Kidney (tissue), 14 donors: ENCODE data around the gene DSCAM. TPM values are rescaled to one million over a fixed set of nuclear protein-coding genes. Genes with fewer than 3 reads are reported as not detected.

Experiments used
- DNase-seq, 5 donors: peaks; one replicate each; pipeline ENCODE4 v3.0.0-alpha.2; 2013 to 2020
- FAIRE-seq: peaks from 2 replicates; lab custom pipeline; 2012; peaks lifted over from hg19 to GRCh38; lab: Jason Lieb, UNC
- H3K27ac ChIP-seq, 2 donors: one replicate each; pipeline ENCODE4 v1.7.0; 2013; ENCODE audit warnings: low read depth in 2 of 2, low read length in 2 of 2, inconsistent platforms in 1 of 2
- H3K27me3 ChIP-seq: one replicate; pipeline ENCODE4 v1.7.1; 2013; ENCODE audit warnings: low read length, inconsistent platforms; ENCODE audit not compliant: control insufficient read depth, insufficient read depth
- H3K36me3 ChIP-seq, 3 donors: one replicate each; pipeline versions ENCODE4 v1.7.0 to v1.7.1; 2013; ENCODE audit warnings: low read length in 3 of 3, control low read depth in 1 of 3, inconsistent platforms in 1 of 3; ENCODE audit not compliant: insufficient read depth in 3 of 3, control insufficient read depth in 2 of 3
- H3K4me1 ChIP-seq, 3 donors: one replicate each; pipeline versions ENCODE4 v1.7.0 to v1.7.1; 2013; ENCODE audit warnings: low read length in 3 of 3, inconsistent platforms in 1 of 3, low read depth in 1 of 3; ENCODE audit not compliant: control insufficient read depth in 2 of 3, insufficient read depth in 2 of 3
- H3K4me3 ChIP-seq, 3 donors: one replicate each; pipeline versions ENCODE4 v1.7.0 to v1.8.1; 2013; ENCODE audit warnings: low read length in 3 of 3, control low read depth in 1 of 3, inconsistent platforms in 1 of 3
- H3K9ac ChIP-seq, 3 donors: one replicate each; pipeline versions ENCODE4 v1.7.0 to v1.7.1; 2013; ENCODE audit warnings: low read length in 3 of 3, control low read depth in 1 of 3, inconsistent platforms in 1 of 3
- H3K9me3 ChIP-seq, 3 donors: one replicate each; pipeline versions ENCODE4 v1.7.0 to v1.7.1; 2013; ENCODE audit warnings: low read length in 3 of 3, control low read depth in 1 of 3, inconsistent platforms in 1 of 3; ENCODE audit not compliant: control insufficient read depth in 2 of 3, insufficient read depth in 1 of 3
- CTCF ChIP-seq: IDR thresholded peaks from 3 replicates; pipeline ENCODE4 v1.5.1; 2012; ENCODE audit warnings: mild to moderate bottlenecking, moderate library complexity, borderline replicate concordance; ENCODE audit not compliant: insufficient read depth; ENCODE audit errors: extremely low read depth
- intact Hi-C: fragments of 100-400 bp; cut with DNase I; formaldehyde crosslinking; loops from one replicate; pipeline ENCODE4 v1.11.1; 2022
- polyA plus RNA-seq: library from polyadenylated mRNA; stranded (reverse); fragments of 350-450 nt; fragmentation: Illumina TruSeq; extraction: RNeasy Lipid Tissue Mini Kit (QIAGEN cat#74804); gene quantifications from one replicate; pipeline ENCODE4 v1.2.3, GENCODE V29; 2014; ENCODE audit warnings: low read depth, low replicate concordance; ENCODE audit not compliant: insufficient read depth
- total RNA-seq: library from RNA; stranded (reverse); fragmentation: NEBNext Ultra II Directional; extraction: Animal tissue kit (Norgen Biotek cat#: 25700); gene quantifications from one replicate; pipeline ENCODE4 v1.2.1, GENCODE V29; 2021
- donor health status: control.
- donor health status: control.
- donor health status: control.
- donor health status: control.
- donor health status: control.
- donor health status: DM: yes; HTN: yes; CAD: no.
- donor health status: Normal renal cell carcinoma (clear cell type).

Gene DSCAM
- total and polyA plus RNA-seq, 2 donors from 2014 or later, result not detected

- Histone ChIP-seq H3K9ac (no peak overlapping the region), H3K4me1 (no peaks in the 10 kb centered on the region), H3K9me3 (no peaks in the 10 kb centered on the region), H3K4me3 (no peak overlapping the region), H3K27me3 (no peaks in the 10 kb centered on the region), H3K36me3 (no peaks in the 10 kb centered on the region), H3K27ac (no peak overlapping the region)
- no peak for TF ChIP-seq CTCF
- DNase-seq (no peak), FAIRE-seq (no peak)
- intact Hi-C loops, result no loop called here
Measured at GRCh38 chr21:40613546-40614030, 233.4 kb downstream of the DSCAM start.

GRCh38 chr21:40610345-40610744 lies 236.6 kb downstream of the DSCAM start:
- Histone ChIP-seq H3K4me1 (no peaks in the 10 kb centered on the region), H3K9me3 (no peaks in the 10 kb centered on the region), H3K27me3 (no peaks in the 10 kb centered on the region), H3K9ac (no peak overlapping the region), H3K4me3 (no peak overlapping the region), H3K27ac (no peak overlapping the region), H3K36me3 (no peaks in the 10 kb centered on the region)
- DNase-seq (no peak), FAIRE-seq (no peak)
- intact Hi-C loops, result no loop called here
- no peak for TF ChIP-seq CTCF

- DNase-seq (no peak), FAIRE-seq (no peak)
- Histone ChIP-seq H3K36me3 (no peaks in the 10 kb centered on the region), H3K4me1 (no peaks in the 10 kb centered on the region), H3K9me3 (no peaks in the 10 kb centered on the region), H3K4me3 (no peak overlapping the region), H3K27me3 (no peaks in the 10 kb centered on the region), H3K27ac (no peak overlapping the region), H3K9ac (no peak overlapping the region)
- intact Hi-C loops, result no loop called here
- no peak for TF ChIP-seq CTCF
Measured at GRCh38 chr21:40606341-40606740, 240.6 kb downstream of the DSCAM start.

- intact Hi-C loops, result no loop called here
- no peak for FAIRE-seq
Measured at GRCh38 chr21:40605094-40605493, 241.9 kb downstream of the DSCAM start.

More at GRCh38 chr21:40605094-40605493, 241.9 kb downstream of the DSCAM start:
- H3K27me3 ChIP-seq, result no peaks in the 10 kb centered on the region
- DNase-seq, result no peak
- H3K4me3 ChIP-seq, result no peak overlapping the region
- H3K27ac ChIP-seq, result no peak overlapping the region
- no peaks in the 10 kb centered on the region for H3K9me3 ChIP-seq
- no peak overlapping the region for H3K9ac ChIP-seq
- H3K4me1 ChIP-seq, result no peaks in the 10 kb centered on the region
- TF ChIP-seq CTCF, result no peak
- no peaks in the 10 kb centered on the region for H3K36me3 ChIP-seq
